WTC11 (cell line): ENCODE results near the gene ZNF683. TPM values are rescaled to one million over a fixed set of nuclear protein-coding genes. Genes with fewer than 3 reads are reported as not detected.

Source experiments
- AR ChIP-seq: fragments of 250-450 bp; sonication (Bioruptor Pico); IDR thresholded peaks from 2 replicates; pipeline ENCODE4 v1.9.0; 2021; ENCODE audit warnings: mild to moderate bottlenecking
- CREM ChIP-seq: sonication (generic); formaldehyde crosslinking; IDR thresholded peaks from 2 replicates; pipeline ENCODE4 v1.8.1; 2022; ENCODE audit warnings: mild to moderate bottlenecking, missing genetic modification reagents, moderate library complexity
- CTCF ChIP-seq: fragments of 200-600 bp; IDR thresholded peaks from 2 replicates; pipeline ENCODE4 v1.8.0; 2022; ENCODE audit warnings: antibody characterized with exemption
- ETV6 ChIP-seq: sonication (generic); formaldehyde crosslinking; IDR thresholded peaks from 2 replicates; pipeline ENCODE4 v1.8.1; 2022; ENCODE audit warnings: mild to moderate bottlenecking, missing genetic modification reagents
- FOXK1 ChIP-seq: sonication (generic); formaldehyde crosslinking; IDR thresholded peaks from 2 replicates; pipeline ENCODE4 v1.8.0; 2022; ENCODE audit warnings: mild to moderate bottlenecking, moderate library complexity, missing genetic modification reagents
- FOXP1 ChIP-seq: sonication (generic); formaldehyde crosslinking; IDR thresholded peaks from 2 replicates; pipeline ENCODE4 v1.8.0; 2022; ENCODE audit warnings: missing genetic modification reagents, mild to moderate bottlenecking, moderate library complexity, borderline replicate concordance
- IRF1 ChIP-seq: sonication (generic); formaldehyde crosslinking; IDR thresholded peaks from 2 replicates; pipeline ENCODE4 v1.8.0; 2023; ENCODE audit warnings: missing genetic modification reagents
- JAZF1 ChIP-seq: fragments of 250-450 bp; sonication (Bioruptor Pico); IDR thresholded peaks from 2 replicates; pipeline ENCODE4 v1.9.0; 2021; ENCODE audit warnings: moderate library complexity, mild to moderate bottlenecking, inconsistent platforms
- MAX ChIP-seq: sonication (generic); formaldehyde crosslinking; IDR thresholded peaks from 2 replicates; pipeline ENCODE4 v1.8.0; 2022; ENCODE audit warnings: mild to moderate bottlenecking, missing genetic modification reagents
- NFATC4 ChIP-seq: fragments of 250-450 bp; sonication (Bioruptor Pico); IDR thresholded peaks from 2 replicates; pipeline ENCODE4 v1.9.0; 2021; ENCODE audit warnings: mild to moderate bottlenecking
- NFE2L1 ChIP-seq: sonication (generic); formaldehyde crosslinking; IDR thresholded peaks from 2 replicates; pipeline ENCODE4 v1.8.1; 2023; ENCODE audit warnings: missing genetic modification reagents
- NR1H2 ChIP-seq: sonication (generic); formaldehyde crosslinking; IDR thresholded peaks from 2 replicates; pipeline ENCODE4 v1.9.0; 2021; ENCODE audit warnings: mild to moderate bottlenecking, moderate library complexity, missing genetic modification reagents
- NR2C2 ChIP-seq: sonication (generic); formaldehyde crosslinking; IDR thresholded peaks from 2 replicates; pipeline ENCODE4 v1.8.0; 2022; ENCODE audit warnings: mild to moderate bottlenecking, missing genetic modification reagents
- NR3C1 ChIP-seq: sonication (generic); formaldehyde crosslinking; conservative IDR thresholded peaks from 2 replicates; pipeline ENCODE4 v1.8.1; 2023; ENCODE audit warnings: low read depth, mild to moderate bottlenecking, missing genetic modification reagents
- SMAD4 ChIP-seq: sonication (generic); formaldehyde crosslinking; IDR thresholded peaks from 2 replicates; pipeline ENCODE4 v1.8.0; 2022; ENCODE audit warnings: mild to moderate bottlenecking, missing genetic modification reagents
- SP1 ChIP-seq: sonication (generic); formaldehyde crosslinking; conservative IDR thresholded peaks from 2 replicates; pipeline ENCODE4 v1.8.1; 2022; ENCODE audit warnings: missing genetic modification reagents
- TEAD1 ChIP-seq: sonication (generic); formaldehyde crosslinking; IDR thresholded peaks from 2 replicates; pipeline ENCODE4 v1.8.0; 2022; ENCODE audit warnings: mild to moderate bottlenecking, missing genetic modification reagents
- TEAD4 ChIP-seq: sonication (generic); formaldehyde crosslinking; IDR thresholded peaks from 2 replicates; pipeline ENCODE4 v1.8.0; 2022; ENCODE audit warnings: mild to moderate bottlenecking, missing genetic modification reagents
- TP53 ChIP-seq: sonication (generic); formaldehyde crosslinking; IDR thresholded peaks from 2 replicates; pipeline ENCODE4 v1.8.1; 2023; ENCODE audit warnings: mild to moderate bottlenecking, missing genetic modification reagents
- ZNF121 ChIP-seq: sonication (generic); formaldehyde crosslinking; IDR thresholded peaks from 2 replicates; pipeline ENCODE4 v1.8.0; 2023; ENCODE audit warnings: missing genetic modification reagents
- ZNF138 ChIP-seq: sonication (generic); formaldehyde crosslinking; conservative IDR thresholded peaks from 2 replicates; pipeline ENCODE4 v1.8.1; 2022; ENCODE audit warnings: mild to moderate bottlenecking, moderate library complexity, missing genetic modification reagents
- ZNF263 ChIP-seq: sonication (generic); formaldehyde crosslinking; IDR thresholded peaks from 2 replicates; pipeline ENCODE4 v1.8.1; 2022; ENCODE audit warnings: low read depth, mild to moderate bottlenecking, moderate library complexity, missing genetic modification reagents
- ZNF281 ChIP-seq: sonication (generic); formaldehyde crosslinking; IDR thresholded peaks from 2 replicates; pipeline ENCODE4 v1.8.0; 2023; ENCODE audit warnings: mild to moderate bottlenecking, missing genetic modification reagents
- ZNF425 ChIP-seq: fragments of 250-450 bp; sonication (Bioruptor Pico); conservative IDR thresholded peaks from 2 replicates; pipeline ENCODE4 v1.9.0; 2021; ENCODE audit warnings: mild to moderate bottlenecking
- ZNF671 ChIP-seq: fragments of 250-450 bp; sonication (Bioruptor Pico); IDR thresholded peaks from 2 replicates; pipeline ENCODE4 v1.8.0; 2021; ENCODE audit warnings: mild to moderate bottlenecking
- ZSCAN18 ChIP-seq: fragments of 250-450 bp; sonication (Bioruptor Pico); IDR thresholded peaks from 2 replicates; pipeline ENCODE4 v2.1.2; 2022; ENCODE audit warnings: mild to moderate bottlenecking, moderate library complexity
- total RNA-seq: library from RNA; stranded (reverse); gene quantifications from 3 replicates; pipeline ENCODE4 v1.2.3, GENCODE V29; 2021

The ZNF683 gene
- total RNA-seq, 1 experiment from 2014 or later, result not detected

GRCh38 chr1:26418865-26419349, 46.4 kb upstream of the ZNF683 start (continued):
- 0 out of 2 replicates have a peak, but pooled peaks have one; percentile 27 for TF ChIP-seq ZNF425 (CRISPR knock-in tag)
- peak; percentile 75; the same call in 1 of the 2 replicates for TF ChIP-seq ETV6
- peak; percentile 72; the same call in 1 of the 2 replicates for TF ChIP-seq ZNF263 (CRISPR knock-in tag)
- TF ChIP-seq FOXK1 (CRISPR knock-in tag), result peak; percentile 33; the same call in 1 of the 2 replicates
- no peak for TF ChIP-seq NR3C1 (CRISPR knock-in tag)
- no peak for TF ChIP-seq ZNF121 (CRISPR knock-in tag)
- no peak for TF ChIP-seq IRF1 (CRISPR knock-in tag)
- no peak for TF ChIP-seq TP53 (CRISPR knock-in tag)
- no peak for TF ChIP-seq NFE2L1 (CRISPR knock-in tag)
- peak; percentile 76; the same call in 1 of the 2 replicates for TF ChIP-seq TEAD1 (CRISPR knock-in tag)
- no peak for TF ChIP-seq NR1H2 (CRISPR knock-in tag)
- TF ChIP-seq ZNF138, result no peak
- 0 out of 2 replicates have a peak, but pooled peaks have one; percentile 38 for TF ChIP-seq CREM (CRISPR knock-in tag)
- no peak for TF ChIP-seq MAX
- TF ChIP-seq FOXP1 (CRISPR knock-in tag), result no peak
- peak; percentile 85; the same call in 1 of the 2 replicates for TF ChIP-seq TEAD4
- TF ChIP-seq ZNF671 (CRISPR knock-in tag), result no peak
- TF ChIP-seq AR (CRISPR knock-in tag), result no peak
- peak; percentile 70; the same call in 1 of the 2 replicates for TF ChIP-seq ZNF281 (CRISPR knock-in tag)
- TF ChIP-seq SMAD4 (CRISPR knock-in tag), result no peak
- TF ChIP-seq SP1 (CRISPR knock-in tag), result peak; percentile 74; the same call in 1 of the 2 replicates
- no peak for TF ChIP-seq NR2C2
- no peak for TF ChIP-seq NFATC4
- TF ChIP-seq CTCF, result no peak
- TF ChIP-seq JAZF1 (CRISPR knock-in tag), result no peak
- no peak for TF ChIP-seq ZSCAN18 (CRISPR knock-in tag)
- TF ChIP-seq, all 79 proteins: peak for 9
